Skin epidermis (tissue), 12 donors: ENCODE data around the gene LAMA2.

Experiments
- H3K27ac ChIP-seq, 21 experiments: fragments of 200-600 bp; sonication (generic) in 11 of 21; one replicate each; pipeline ENCODE4 v1.5.0; 2020; ENCODE audit warnings: mild to moderate bottlenecking in 3 of 21, inconsistent platforms in 2 of 21, moderate library complexity in 2 of 21
- H3K4me3 ChIP-seq, 7 experiments: fragments of 200-600 bp; sonication (generic) in 2 of 7; one replicate each; pipeline ENCODE4 v1.5.0; 2020; ENCODE audit warnings: inconsistent platforms in 2 of 7, mild to moderate bottlenecking in 2 of 7, moderate library complexity in 1 of 7

The LAMA2 gene

DNA sequence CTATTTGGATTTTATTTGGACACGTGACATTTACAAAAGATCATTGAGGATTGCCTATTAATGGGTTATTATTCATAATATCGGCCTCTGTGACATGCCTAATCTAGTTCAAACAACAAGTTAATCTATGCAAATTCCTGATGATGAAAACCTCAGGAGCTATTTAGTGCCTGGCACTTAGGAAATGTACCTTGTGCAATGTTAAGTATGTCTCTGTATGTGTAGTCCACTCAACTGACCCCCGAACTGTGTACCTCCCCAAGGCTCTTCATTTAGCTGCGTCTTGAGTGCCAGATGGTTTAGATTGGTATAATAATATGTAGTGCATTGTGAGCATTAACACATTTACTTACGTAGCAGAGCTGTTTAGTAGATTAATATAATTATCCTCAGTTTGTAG is 6.9 kb downstream of the LAMA2 start:
- Histone ChIP-seq H3K27ac (no peak overlapping the region), H3K4me3 (no peak overlapping the region)

DNA sequence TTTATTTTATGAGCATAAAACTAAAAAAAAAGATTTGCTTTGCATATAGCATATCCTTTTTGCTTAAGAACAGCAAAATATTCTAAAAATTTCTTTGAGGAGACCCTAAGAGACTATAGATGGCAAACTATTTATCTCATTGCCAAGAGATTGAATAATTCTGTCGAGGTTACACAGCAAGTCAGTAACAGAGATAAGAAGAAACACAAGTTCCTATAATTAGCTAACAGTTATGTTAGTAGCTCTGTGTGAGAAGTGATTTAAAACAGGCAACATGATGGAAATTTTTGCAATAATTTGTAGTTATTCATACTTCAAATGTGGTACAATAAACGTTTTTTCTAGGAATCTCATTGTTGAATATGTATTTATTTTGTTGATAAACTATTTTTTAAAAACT is 9.1 kb downstream of the LAMA2 start:
- H3K4me3 ChIP-seq: no peak overlapping the region
- H3K27ac ChIP-seq: no peak overlapping the region

DNA sequence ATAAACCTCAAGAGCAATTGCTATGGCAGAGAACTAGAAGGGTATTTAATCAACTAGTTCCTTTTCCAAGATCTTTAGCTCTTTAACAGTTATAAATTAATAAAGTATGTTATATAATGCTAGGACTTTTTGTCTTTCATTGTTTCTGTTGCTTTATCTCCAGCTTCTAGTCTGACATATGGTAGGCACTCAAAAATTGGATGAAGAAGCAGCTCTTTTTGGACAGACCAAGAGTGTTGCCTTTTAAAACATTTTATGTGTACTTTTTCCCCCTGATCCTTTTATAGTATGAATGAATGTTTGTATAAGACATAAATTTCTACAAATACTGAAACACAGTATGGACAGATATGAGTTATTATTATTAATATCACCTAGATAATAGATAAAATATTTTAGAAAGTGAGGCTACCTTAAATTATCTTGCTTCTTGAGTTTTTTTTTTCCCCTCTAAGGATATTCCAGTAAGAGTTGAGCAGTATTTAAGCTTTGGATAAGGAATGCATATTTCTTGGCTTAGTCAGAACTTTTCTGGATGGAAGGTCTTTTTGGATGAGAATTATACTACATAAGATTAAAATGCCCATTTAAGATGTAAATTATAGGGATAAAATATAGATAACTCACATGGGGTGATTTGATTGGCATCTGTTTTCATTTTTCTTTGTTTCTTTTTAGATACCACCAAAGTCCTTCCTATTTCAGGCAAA is 16.6 kb downstream of the LAMA2 start:
- Histone ChIP-seq H3K27ac (no peak overlapping the region), H3K4me3 (no peak overlapping the region)

DNA sequence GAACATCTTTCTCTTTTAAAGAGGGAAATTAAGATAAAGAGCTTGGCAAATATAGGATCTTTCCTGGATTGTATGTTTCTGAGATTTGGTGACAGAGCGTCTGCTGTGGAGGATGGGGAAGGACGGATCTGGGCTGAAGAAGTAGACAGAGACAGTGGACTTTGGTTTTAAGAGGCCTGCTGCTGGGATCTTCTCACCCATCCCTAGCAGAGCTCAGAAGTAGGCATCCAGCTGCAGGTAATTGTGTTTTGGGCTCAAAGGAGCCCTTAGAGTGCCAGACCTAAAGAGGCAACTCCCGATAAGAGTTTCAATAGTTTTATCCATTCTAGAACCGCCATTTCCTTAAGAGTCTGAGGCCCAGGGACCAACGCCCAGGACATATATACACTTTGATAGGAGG is 20.8 kb downstream of the LAMA2 start:
- Histone ChIP-seq H3K27ac (no peak overlapping the region), H3K4me3 (no peak overlapping the region)

DNA sequence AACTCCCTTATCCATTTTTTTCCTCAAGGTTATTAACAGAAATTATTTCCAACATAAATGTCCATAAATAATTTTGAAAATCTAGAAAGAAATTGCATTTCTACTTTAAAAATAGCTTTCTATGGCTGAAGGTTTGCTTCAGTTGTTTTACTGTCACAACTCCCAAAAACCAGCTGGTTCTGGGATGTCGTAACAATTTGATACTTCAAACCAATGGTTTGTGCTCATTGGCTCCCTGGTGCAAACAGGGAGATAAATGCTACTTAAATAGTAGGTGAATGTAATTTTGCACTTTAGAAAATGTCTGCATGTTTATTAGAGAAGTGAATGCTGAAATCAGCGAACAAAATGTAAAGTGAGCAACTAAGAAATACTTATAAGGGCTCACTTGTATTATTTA is 31.1 kb downstream of the LAMA2 start:
- no peak overlapping the region for H3K27ac ChIP-seq
- H3K4me3 ChIP-seq: no peak overlapping the region

DNA sequence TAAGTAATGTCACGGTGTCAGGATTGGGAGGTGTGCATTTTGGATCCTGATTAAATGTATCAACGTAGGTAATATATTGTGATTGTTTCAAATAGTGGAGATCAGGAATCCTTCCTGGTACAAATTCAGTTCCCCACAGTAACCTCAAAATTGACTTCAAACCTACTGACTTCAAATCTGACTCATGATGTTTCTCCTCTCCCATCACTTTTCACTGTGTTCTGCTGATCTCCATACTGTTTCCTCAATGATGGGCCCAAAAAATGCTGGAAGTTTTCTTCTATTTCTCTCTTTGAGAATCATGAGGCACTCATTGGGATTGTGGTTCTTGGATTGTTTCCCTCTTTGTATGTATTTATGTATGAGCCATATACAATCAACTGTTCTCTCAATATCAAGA is 35.9 kb downstream of the LAMA2 start:
- Histone ChIP-seq H3K27ac (no peak overlapping the region), H3K4me3 (no peak overlapping the region)

DNA sequence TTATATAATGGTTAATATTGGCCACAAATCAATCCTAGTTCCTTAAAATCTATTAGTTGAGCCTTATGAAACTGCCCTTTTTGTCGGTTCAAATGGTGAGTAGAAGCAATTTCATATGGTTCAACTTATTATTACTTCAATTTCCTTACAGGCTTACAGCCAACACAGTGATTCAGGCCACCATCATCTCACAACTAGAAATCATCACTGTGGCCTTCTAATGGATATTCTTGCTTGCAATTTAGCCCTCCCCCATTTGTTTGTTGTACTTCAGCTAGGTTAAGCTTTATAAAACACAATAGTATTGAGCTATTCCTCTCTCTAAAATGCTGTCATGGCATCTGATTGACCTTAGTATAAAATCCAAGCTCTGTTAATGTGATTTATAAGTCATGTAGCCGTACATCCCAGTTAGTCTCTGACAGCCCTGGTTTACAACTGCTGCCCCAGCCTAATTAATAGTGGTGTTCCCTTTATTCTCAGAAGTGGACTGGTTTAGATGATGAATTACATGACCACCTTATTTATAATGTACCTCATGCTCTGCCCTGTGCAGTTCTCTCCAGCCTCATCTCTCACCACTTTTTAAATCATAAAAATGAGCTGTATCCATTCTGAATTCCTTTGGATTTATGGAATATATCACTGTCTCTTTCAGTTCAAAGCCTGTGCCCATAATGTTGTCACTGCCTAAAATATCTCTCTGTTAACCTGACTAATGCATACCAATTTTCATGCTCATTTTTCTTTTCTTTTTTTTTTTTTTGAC is 36.7 kb downstream of the LAMA2 start:
- Histone ChIP-seq H3K27ac (no peak overlapping the region), H3K4me3 (no peak overlapping the region)

DNA sequence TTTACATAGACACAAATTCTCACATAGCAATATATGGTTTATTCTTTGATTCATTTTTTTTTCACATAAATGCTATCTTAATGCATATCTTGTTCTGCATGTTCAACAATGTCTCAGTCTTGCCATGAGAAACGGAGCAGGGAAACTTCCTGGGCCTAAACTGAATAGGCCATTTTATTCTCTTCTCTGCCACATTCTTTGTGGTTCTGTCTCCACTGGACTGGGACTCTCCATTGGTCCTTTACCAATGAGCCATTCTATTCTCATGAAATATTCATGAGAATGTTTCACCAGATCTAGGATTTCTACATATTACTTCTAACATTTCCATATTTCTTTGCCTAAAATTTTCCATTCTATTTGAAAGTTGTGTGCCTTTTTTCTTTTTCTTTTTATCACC is 42.8 kb downstream of the LAMA2 start:
- Histone ChIP-seq H3K27ac (no peak overlapping the region), H3K4me3 (no peak overlapping the region)

DNA sequence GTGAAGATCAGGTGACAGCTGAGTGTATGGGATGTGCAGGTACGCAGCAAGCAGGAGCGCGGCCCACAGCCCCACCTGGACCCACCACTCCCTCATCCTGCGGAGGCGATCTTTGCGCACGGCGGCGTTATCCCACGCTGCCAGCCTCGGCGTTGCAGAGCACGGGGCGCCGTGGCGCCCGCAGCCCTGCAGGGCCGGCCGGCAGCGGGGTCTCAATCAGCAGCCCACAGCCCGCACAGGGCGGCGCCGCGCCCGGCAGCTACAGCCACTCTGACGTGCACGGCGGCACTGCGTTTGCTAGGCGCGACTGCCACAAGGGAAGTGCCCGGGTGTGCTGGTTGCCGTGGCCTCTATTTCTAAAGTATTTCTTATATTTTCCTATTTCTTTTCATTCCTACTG is 46.9 kb downstream of the LAMA2 start:
- H3K4me3 ChIP-seq: no peak overlapping the region
- H3K27ac ChIP-seq: no peak overlapping the region

DNA sequence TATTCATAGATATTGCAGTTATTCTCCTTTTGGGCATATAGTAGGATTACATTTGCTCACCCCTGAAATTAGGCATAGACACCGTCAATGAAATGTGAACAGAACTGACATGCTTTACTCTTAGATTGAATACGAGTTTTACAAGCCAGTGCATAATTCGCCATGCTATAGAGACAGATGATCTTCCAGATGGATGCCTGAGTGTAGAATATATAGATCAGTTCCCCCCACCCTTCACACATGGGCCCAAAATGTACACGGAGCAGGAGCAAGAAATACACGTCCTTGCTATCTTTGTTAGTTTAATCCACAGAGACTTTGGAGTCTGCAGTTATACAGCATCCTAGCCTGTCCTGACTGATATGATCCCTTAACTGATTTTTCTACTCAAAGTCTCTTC is 47.4 kb downstream of the LAMA2 start:
- no peak overlapping the region for H3K27ac ChIP-seq
- no peak overlapping the region for H3K4me3 ChIP-seq

DNA sequence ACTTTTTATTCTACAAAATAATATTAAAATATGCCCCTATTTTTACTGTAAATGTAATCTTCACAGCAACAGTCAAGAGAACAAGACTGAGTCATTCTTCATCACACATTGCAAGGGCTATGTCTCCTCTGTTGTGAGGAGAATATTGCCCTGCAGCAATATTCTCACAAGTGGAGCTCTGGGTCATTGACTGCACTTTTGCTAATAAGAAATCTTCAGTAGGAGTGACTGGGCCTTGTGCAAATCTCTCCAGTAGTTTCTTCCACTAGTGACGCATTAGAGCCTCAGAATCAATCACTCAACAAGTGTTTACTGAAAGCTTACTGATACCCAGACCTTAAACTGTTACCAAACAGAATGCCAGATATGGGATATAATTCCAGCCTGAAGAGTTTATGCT is 49.1 kb downstream of the LAMA2 start:
- Histone ChIP-seq H3K4me3 (no peak overlapping the region), H3K27ac (no peak overlapping the region)

DNA sequence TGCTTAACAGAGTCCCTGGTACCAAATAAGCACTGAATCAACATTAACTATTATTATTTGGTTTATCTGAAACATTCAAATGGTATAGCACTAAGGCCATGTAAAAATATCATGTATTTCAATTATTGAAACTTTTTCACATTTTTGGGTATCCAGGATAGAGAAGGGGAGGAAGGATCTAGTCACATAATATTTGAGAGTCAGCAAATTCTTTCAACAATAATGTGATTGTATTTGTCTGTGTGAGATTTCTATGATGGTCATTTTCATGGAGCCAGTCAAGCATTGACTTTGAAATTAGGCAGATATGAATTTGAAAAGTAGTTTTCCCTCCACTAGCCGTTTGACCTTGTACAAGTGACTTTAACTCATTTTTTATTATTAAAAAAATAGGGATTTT is 67.9 kb downstream of the LAMA2 start:
- H3K4me3 ChIP-seq: no peak overlapping the region
- no peak overlapping the region for H3K27ac ChIP-seq

DNA sequence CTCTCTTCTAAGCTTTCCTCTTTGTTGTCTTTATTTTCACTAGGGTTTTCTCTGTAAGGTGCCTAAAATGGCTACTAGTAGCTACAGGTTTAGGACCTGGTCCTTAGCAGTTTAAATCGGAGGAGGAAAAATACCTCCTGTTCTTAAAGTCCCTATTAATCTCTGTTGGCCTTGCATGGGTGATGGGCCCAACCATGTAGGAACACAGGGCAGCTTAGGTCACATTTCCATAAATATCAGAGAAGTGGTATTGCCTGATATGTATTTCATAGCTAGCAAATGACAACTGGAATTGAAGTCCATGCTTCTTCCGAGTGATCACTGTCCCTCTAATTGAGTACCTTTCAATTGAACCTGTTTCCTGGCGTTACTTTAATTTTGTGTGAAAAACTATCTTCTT is 70.0 kb downstream of the LAMA2 start:
- H3K27ac ChIP-seq: no peak overlapping the region
- H3K4me3 ChIP-seq: no peak overlapping the region

DNA sequence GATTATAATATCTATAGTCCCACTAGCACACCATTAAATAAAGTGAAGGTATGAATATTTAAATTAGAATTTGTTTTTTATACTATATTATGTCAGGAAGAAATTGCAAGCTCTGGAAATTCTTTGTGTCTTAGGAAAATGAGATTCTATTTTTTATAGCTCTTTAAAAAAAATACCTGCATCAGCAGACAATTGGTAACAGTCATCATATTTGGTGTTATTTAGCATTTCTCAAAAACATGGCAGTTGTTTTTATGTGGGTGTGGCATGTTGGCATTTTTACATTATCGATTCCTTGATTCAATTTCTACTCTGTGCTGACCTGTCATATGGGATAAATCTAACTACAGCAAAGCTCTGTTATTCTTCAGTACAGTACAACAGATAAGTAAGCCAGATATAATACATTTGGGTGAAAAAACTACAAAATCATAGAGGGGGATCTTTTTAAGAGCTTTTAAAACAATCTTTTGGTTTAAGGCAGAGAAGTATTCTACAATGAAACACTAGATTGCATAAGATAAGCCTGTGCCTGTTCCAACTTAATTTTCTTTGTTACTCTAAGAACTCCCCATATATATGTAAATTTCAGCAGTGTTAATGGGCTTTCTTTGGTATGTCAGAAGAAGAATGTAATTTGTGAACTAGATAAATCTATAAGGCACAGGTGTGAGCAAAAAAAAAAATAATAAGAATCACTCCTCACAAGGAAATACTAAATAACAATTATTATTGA is 71.5 kb downstream of the LAMA2 start:
- Histone ChIP-seq H3K4me3 (no peak overlapping the region), H3K27ac (no peak overlapping the region)

DNA sequence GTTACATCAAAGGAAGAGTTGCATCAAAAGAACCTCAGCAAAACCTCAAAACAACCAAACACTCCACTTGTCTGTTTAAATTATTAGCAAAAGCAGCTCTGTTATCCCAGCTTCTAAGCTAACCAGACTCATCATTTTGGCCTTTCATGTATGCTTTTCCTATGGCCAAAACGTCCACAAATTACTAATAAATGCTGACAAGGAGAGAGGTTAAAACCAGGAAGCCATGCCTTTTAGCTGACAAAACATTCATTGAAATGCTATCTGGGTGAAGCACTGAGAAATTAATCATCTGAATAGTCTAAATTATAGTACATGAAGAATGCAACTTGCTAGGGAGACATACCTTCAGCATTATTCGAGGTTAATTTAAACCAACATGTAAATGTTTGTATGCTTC is 80.6 kb downstream of the LAMA2 start:
- Histone ChIP-seq H3K4me3 (no peak overlapping the region), H3K27ac (no peak overlapping the region)

DNA sequence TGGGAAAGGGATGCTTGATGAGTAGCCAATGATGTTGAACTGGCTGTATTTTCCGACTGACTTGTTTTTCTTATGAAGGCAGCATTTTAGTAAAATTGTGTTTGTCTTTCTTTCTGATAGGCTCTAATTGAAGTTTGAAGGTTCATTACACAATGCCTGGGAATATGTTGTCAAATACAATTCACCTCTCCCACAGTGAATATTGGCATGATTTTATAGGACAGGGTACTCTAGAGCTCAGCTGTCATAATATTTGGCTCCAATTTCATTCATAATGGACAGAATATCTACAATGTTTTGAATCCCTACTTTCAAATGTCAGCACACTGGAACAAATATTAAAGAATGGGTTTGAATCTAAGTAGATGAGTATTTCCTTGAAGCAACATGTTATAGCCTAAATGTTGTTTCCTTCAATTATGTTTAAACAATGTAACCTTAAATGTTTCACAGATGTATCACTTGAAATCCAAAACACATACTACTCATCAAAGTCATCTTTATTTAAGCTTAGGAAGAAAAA is 81.4 kb downstream of the LAMA2 start:
- H3K4me3 ChIP-seq: no peak overlapping the region
- no peak overlapping the region for H3K27ac ChIP-seq

DNA sequence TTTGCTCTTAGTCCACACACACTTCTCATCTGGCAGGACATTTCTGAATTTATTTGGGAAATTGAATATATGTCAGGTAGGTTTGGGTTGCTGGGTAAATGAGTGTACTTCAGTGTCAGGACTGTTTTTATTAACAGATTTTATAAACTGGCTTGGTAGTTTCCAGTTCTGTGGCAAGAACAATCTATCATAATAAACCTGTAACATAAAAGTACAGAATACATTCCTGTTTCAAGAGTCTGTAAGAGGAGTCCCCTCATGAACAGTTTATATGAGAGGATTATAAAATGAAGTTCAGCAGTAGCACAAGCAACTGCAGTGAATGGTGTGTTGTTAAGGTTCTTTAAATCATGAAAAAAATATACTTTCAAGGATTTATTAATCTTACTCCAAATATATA is 81.8 kb downstream of the LAMA2 start:
- Histone ChIP-seq H3K27ac (no peak overlapping the region), H3K4me3 (no peak overlapping the region)

DNA sequence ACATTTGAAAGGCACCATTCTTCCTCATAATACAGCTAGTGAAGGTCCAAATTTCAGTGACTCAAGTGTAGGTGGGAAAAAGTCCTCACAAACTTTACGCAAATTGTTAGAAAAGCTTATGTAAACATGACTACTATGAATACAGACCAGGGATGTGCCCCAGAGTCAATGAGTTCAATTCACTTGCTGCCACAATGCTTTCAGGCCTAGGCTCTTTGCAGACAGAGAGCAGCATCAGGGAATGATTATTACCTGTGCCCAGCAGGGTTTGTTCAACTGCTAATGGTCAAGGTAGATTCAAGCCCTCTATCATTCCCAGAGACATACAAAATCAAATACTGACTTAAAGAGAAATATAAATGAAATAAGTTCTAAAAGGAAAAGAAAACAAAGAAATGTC is 84.0 kb downstream of the LAMA2 start:
- no peak overlapping the region for H3K4me3 ChIP-seq
- no peak overlapping the region for H3K27ac ChIP-seq

DNA sequence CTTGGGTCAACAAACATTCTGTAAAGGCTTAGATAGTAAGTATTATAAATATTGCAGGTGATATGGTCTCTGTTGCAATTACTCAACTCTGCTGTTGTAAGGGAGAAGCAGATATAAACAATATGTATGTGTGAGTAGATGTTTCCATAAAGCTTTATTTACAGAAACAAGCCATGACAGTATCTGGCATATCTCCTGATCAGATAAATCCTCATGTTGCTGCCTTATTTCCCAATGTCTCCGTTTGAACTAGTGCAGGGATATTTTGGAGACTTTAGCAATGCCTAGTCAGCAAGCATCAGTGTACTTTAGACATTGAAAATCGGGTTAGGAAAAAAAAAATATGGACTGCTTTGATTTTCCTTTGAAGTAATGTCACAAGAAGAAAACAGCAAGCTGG is 96.1 kb downstream of the LAMA2 start:
- Histone ChIP-seq H3K4me3 (no peak overlapping the region), H3K27ac (no peak overlapping the region)

DNA sequence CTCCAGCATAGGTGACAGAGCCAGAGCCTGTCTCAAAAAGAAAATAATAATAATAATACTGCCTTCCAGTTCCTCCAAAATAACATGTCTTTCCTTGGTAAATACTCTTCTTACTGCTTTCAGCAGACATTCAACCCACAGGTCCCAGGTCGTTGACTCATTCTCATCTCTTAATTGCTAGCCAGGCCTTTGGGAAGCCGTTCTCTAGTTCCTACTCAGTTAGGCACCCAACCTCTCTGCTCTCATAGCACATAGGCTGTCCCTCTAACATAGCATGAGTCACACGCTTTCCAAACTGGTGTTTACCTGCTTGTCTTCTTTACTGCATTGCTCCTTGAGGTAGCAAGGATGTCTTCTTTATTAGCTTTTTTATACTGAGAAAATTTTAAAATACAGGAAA is 98.8 kb downstream of the LAMA2 start:
- no peak overlapping the region for H3K27ac ChIP-seq
- H3K4me3 ChIP-seq: no peak overlapping the region

DNA sequence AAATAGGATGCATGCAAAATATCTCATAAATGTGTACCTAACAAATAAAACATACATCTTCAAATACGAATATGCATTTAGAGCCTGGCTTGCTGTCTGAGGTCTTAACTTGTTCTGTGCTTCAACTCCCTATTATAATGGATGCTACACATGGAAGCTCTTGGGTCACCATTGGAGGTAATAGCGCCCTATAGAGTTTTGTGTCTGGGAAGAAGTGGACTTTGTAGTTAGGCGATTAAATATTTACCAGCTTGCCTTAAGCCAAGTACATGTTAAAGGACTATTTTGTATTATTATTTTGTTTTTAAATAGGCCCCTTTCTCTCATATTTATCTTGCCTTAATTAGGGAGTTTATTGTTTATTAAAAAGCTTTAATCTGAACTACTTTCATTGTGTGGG is 107.4 kb downstream of the LAMA2 start:
- Histone ChIP-seq H3K4me3 (no peak overlapping the region), H3K27ac (no peak overlapping the region)
